OCI-LY3 (cell line): ENCODE data around the gene DIP2C.

Experiments used
- CTCF ChIP-seq: fragments of 200-600, 300-600 bp; sonication (generic); IDR thresholded peaks from 2 replicates; pipeline ENCODE4 v1.5.1; 2014; ENCODE audit warnings: antibody characterized with exemption, low read length, low read depth
- EZH2phosphoT487 ChIP-seq: fragments of 200-600 bp; shearing (Covaris generic); IDR thresholded peaks from 2 replicates; pipeline ENCODE4 v1.6.1; 2018; ENCODE audit warnings: antibody characterized with exemption, mixed run types, low read depth

- no peak for TF ChIP-seq CTCF
- no peak for TF ChIP-seq EZH2phosphoT487
Measured at GRCh38 chr10:535051-535450, 154.4 kb downstream of the DIP2C start.
